GM21825 (cell line): Measurements from ENCODE around the gene KCNN4.

Experiments
- ATAC-seq: cut with Tn5 transposase; IDR thresholded peaks from one replicate; pipeline ENCODE4 v1.9.1; 2021; ENCODE audit warnings: mild to moderate bottlenecking, moderate library complexity; ENCODE audit not compliant: unreplicated experiment

KCNN4 gene

DNA sequence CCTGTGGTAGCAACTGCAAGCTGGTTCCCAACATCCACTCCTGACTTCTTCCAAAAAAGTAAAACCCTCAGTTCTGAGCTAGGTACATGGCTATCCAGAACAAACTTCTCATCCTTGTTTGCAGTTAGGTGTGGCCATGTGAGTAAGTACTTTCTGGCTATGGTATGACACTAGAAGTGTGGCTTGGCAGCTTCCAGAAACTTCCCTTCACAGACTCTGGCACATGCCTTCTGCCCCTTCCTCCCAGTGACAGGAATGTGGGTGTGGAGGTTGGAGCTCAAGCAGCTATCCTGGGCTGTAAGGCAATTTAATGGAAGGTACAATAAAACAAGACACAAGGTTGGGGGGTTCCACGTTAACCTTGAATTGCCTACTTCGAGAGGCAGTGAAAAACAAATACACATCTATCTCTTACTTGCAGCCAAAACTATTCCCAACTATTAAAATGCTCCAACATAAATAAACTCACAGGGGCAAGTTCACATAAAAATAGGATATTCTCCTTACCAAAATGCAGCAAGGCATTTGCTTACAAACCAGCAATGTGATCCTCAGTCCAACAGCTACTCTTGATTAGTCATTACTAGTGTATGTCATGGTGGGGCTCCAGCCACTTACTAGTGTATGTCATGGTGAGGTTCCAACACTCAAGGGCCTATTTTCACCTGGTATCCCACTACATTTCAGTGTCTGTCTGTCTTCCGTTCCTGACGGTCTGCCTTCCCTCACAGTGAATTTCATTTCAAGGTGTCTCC lies 29.1 kb downstream of the KCNN4 start:
- ATAC-seq = no peak

DNA sequence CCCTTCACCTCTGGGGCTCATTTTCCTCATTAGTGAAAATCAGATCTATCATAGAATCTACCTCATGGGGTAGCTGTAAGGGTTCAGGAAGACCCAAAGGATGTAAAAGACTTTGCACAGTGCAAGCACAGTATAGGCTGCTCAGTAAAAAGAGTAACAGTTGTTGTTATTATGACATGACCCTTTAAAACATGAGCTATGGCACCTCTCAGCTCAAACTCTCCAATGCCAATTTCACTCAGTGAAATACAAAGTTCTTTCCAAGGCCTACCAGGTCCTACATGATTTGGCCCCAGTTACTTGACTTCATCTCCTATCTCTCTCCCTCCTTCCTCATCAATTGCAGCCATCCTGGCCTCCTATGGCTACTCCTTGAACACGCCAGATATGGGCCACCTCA lies 30.9 kb downstream of the KCNN4 start:
- no peak for ATAC-seq

DNA sequence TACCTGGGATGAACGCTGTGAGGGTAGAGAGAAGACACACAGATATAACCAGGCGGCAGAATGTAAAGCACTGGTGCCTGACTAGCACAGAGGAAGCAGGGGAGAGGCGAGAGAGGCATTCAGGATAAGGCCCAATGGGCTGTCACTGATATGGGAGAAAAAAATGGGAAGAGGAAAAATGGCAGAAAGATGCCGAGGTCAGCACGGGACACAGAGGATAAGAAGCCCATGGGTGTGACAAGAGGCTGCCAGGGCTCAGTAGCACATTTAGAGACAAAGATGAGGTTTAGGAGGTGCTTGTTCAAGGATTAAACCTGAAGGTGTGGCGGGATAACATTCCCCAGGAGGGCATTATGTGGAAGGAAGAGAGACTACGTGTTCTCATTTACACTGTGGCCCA lies 31.6 kb downstream of the KCNN4 start:
- ATAC-seq = no peak

DNA sequence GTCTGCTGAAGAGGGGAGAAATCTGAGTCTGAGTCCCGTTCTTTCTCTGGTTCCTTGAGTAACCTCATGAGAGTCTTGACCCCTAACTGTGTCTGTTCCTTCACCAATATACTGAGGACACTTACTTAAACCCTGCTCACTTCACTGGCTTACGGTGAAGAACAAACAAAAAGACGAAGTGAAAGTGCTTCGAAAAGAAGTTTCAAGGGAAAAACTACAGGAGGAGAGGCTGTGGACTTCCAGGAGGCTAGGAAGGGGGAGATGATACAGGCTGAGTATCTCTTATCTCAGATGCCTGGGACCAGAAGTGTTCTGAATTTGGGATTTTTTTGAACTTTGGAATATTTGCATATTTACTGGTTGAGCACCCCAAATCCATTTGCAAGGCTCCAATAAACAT lies 32.1 kb downstream of the KCNN4 start:
- ATAC-seq = no peak

DNA sequence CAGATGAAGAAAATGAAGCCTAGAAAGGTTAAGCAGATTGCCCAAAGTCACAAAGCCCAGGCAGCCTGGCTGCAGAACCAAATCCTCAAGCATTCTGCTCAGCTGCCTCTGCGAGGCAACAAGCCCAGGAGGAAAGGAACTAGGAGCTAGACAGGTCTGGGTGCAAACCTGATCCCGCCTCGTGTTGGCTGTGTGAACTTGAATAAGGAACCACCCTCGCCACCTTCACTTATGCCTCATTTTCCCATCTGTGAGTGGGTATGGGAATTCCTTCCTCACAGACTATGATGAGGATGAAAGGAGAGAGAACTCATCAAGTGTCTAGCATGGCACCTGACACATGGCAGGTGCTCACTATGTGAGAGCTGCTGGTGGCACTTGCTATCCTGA lies 32.6 kb downstream of the KCNN4 start:
- no peak for ATAC-seq

DNA sequence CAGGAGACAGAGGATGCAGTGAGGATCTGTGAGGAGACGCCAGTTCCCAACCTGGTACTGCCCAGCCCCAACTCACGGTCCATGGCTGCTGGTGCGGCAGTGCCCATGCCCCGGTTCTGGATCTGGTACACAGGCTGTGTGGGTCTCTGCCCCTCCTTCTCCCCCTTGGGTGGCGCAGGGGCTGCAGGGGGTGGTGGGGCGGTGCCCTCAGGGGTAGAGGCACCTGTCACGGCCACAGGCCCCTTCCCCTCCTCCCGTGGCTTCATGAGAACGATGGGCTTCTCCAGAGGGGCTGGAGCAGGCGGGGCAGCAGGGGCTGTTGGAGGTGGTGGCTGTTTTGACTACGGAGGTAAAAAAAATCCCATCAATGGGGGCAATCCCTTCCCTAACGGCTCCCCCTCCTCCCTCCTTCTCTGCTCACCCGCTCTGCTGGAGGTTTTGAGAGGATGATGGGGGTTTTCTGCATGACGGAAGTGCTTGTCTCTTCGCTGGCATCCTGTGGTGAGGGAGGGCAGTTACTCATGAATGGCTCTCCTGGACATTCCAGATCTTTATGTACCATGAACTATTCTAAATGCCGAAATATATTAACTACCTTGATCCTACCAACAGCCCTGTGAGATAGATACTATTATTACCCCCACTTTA lies 33.1 kb downstream of the KCNN4 start:
- ATAC-seq = no peak

DNA sequence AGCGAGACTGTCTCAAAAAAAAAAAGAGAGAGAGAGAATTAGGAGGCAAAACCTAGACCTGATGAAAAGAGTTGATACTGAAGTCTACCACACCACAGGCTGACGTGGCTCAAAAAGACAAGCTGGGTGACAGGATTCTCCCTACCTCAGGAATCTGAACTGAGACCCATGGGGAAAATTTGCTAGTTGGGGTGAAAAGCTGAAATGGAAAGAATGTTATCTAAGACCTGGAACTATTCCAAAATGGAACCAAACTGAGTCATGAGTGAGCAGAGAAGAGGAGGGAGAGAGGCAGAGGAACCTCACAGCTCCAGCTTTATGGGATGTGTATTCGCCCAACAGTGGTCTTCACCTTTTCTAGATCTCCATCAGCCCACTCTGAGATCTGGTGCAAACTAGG lies 37.7 kb downstream of the KCNN4 start:
- ATAC-seq = no peak

DNA sequence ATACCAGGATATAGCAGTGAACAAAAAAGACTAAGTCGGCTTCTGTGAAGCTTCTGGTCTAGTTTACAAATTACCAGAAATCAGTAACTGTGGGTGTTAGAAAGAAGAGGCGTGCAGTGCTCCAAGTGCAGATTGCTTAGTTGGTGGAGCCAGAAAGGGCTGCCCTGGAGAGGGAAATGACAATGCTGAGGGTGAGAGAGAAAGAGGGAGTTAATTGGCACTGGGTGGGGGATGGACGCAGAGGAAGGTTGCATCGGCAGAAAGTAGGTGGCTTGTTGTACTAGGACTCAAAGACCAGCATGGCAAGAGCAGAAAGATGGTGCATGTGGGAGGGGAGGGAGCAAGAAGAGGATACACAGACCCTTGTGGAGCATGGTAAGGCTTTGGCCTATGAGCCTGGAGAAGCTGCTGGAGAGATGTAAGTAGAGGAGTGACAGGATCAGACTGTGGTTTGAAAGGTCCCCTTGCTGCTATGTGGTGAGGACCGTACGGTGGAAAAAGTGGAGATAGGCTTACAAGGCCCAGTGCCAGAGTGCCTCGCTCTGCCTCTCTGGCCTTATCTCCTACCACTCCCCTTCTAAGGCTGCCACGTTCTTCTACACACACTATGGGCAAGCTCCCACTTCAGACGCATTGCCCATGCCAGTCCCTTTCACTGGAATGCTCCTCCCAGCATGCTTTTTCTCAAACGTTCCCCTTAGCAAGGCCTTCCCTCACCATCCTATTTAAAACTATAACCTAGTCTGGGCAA lies 39.5 kb downstream of the KCNN4 start:
- ATAC-seq = no peak

DNA sequence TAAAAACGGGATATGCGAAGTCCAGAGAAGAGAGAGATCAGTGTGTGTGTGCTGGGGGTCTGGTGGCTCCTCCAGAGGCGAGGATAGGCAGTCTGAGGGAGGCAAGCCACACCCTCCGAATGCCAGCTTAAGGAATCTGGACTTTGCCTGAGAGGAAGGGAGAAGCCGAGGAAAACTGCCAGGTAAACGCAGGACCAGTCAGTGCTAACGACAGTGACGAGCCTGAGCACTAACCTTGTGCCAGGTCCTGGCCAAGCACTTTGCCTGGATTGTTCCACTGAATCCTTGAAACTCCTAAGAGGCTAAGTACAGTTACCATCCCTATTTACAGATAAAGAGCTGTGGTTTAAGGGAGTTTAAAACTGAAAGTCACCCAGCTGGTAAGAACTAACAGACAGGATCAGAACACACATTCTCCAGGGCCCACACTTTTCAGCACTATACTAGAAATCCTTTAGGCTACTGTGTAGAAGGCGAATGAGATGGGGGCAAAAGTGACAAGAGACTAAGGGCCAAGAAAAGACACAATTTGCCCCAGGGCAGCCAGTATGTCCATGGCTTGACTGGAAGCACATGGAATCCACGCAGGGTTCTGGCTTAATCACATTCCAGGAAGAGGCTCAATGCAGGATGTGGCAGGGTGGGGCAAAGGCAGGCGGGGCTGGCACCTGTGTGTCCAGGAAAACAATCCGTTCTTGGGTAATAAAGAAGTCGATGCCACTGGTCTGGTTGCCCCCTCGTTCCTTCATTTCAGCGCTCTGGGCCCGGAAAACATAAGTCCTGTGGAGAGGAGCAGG lies 41.1 kb downstream of the KCNN4 start:
- ATAC-seq = no peak

DNA sequence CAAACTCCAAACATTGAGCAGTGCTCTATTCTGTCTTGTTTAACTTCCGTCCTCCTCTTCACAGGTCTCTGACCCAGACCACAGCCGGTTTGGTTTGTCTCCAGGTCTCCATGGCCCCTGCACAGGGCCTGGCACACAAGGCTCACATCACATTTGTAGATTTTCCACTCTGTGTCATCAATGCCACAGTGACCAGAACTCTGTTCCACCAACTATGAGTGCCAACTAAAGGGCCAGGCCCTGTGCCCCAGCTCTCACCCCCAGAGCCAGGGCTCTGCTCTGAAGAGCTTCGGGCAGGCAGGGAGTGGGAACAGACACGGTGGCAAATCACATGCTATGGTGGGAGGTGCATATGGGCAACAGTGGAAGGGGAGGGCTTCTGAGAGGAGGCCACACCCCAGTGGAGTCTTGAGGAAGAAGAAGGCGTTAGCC lies 42.0 kb downstream of the KCNN4 start:
- no peak for ATAC-seq

DNA sequence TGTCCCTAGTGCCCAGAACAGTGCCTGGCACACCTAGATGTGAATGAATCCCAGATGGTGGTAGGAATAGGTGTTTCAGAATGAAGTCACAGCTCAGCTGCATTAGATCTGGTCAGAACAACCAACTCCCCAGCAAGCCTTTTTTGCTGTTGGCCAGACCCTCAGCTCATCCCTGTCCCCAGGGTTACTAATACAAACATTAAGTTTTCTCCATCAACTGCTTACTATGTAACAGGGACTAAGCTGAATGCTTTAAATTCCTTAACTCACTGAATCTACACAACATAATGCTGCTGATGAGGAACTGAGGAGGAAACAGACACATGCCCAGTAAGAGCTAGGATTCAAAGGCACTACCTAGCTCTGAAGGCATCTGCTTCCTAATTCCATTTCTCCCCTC lies 44.8 kb downstream of the KCNN4 start:
- ATAC-seq = no peak

DNA sequence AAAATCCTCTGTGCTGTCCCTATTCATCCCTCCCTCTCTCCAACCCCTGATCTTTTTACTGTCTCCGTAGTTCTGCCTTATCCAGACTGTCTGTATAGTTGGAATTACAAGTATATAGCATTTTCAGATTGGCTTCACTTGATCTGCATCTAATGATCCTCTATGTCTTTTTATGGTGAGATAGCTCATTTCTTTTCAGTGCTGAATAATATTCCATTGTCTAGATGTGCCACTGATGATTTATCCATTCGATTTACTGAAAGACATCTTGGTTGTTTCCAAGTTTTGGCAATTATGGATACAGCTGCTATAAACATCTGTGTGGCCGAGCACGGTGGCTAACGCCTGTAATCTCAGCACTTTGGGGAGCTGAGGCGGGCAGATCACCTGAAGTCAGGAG lies 45.8 kb downstream of the KCNN4 start:
- ATAC-seq = no peak

DNA sequence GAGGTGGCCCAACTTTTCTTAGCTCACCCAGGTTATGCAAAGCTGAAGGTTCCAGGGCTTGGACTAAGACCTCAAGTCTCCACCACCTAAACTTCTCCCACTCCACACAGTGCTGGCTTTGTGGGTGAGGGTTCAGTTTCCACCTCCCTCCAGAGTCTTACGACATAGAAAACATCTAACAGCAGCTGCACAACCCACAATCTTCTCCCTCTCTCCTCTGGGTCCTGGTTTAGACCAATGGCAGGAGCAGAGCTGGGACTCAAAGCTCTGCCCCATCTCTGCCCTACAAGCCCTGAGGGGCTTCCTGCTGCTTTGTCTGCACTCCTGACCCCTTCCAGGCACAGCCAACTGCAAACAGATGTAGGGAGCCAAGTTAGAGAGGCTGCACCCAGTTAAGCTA lies 48.9 kb downstream of the KCNN4 start:
- ATAC-seq = no peak

DNA sequence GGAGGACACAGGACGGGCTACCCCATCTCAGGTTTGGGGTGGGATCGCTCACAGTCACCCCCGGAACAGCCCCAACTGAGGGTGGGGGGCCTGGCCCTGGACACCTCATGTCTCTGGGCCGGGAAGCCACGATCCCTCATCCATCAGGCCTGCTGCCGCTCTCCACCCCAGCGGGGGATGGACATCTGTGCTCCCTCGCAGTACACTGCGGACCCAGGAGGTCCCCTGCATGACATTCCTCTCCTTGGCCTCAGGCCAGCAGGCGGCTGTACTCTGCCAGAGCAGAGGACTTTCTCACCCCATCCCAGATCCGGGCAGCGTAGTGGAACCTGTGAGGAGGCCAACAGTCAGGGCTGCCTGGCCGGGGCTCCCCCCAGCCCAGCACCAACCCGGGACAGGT lies 49.4 kb downstream of the KCNN4 start:
- no peak for ATAC-seq

DNA sequence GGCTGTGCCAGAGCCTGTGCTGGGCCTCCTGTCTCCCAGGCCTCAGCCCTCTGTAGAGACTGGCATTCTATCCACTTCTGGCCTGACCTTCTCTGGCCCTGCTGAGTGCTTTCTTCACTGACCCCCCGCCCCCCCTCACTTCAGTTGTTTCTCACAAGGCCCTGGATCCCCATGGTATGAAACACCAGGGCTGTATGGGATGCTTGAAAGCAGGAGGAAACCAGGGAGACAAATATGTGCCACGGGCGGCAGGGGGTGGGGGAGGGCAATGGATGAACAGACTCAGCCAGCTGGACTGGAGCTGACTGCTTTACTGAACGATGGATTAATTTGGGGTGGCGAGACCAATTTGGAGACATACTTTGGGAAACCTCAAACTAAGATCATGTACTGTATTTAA lies 50.9 kb downstream of the KCNN4 start:
- ATAC-seq = no peak

DNA sequence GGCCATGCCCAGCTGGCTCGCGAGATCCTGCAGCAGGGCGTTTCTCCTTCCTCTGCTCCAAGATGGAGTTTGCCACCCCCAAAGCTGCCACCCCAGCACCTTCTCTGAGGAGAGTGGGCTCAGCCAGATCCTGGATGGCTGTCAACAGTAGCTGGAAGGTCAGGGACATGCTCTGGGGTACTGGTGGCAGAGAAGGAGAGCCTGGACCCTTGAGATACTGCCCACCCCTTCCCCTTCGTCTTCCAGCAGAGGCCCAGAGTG lies 53.2 kb downstream of the KCNN4 start:
- no peak for ATAC-seq

DNA sequence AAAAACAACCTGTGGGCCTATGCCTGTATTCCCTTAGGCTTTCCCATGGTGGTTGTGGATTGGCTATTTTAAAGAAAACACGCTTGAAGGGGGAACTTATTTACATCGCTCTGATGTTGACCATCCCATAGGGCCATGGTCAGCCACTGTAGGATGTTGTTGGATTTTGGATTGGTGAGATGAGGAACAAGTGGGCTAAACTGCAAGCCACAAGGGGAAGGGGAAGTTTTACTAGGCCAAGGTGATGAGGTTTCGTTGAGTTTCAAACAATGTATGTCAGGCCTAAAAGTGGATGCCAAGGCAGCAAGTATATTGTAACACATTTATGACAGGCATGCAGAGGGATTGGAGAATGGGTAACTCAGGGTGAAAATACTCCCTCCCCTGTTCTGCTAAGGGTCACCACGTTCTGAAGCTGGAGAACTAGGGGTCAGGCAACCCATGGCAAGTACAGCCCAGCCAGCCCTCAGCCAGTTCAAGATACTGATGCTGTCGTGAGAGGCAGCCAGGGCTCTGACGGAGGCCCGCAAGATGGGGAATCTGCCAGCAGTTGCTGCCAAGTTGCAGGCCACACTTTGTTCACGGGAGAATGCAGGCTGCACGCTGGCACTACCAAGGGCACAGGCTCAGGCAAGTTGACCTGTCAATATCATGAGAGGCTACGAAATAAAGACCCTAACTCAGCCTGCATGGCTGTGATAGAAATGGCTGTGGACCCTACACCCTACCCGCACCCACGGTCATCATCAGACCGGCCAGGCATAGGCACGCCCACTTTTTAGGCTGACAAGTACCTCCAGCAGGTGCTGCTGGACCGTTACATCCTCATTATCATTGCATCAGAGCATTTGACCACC lies 53.8 kb downstream of the KCNN4 start:
- ATAC-seq = no peak

DNA sequence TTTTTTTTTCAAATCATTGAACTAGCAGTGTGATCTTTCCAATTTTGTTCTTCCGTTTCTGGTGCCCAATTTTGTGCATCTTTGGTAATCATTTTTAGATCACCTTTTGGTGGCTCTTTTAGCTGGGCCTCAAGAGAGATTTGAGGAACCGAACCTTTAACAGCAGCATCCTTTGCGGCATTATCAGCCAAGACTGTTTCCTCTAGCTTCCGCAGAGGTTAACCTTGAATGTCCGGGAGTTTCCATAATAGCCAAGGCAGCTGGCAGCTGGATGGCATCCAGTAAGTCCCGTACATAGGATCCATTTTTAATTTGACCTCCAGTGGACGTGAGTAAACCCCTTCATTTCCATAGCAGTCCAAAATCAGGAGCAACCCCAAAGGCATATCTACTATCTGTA lies 55.3 kb downstream of the KCNN4 start:
- ATAC-seq = no peak

DNA sequence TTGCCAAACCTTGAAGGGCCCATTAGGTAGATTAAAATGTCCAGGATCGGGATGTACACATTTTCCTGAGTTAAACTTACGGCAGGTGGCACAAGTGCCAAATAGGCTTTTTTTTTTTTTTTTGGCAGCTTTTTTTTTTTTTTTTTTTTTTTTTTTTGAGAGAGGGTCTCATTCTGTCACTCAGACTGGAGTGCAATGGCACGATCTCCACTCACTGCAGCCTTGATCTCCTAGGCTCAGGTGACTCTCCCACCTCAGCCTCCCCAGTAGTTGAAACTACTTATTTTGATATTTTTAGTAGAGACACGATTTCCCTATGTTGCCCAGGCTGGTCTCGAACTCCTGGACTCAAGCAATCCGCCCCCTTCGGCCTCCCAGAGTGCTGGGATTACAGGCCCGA lies 55.9 kb downstream of the KCNN4 start:
- ATAC-seq = no peak

DNA sequence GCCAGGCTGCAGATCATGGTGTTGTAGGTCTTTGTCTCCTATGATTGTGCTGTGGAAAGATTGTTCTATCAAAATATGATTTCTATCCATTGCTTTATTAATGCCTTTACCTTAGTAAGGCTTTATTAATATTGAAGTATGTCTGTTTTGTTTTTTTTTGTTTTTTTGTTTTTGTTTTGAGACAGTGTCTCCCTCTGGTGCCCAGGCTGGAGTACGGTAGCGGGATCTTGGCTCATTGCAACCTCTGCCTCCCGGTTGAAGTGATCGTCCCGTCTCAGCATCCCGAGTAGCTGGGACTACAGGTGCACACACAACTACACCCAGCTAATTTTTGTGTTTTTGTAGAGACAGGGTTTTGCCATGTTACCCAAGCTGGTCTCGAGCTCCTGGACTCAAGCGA lies 57.2 kb downstream of the KCNN4 start:
- no peak for ATAC-seq
